NB4 (cell line): Measurements from ENCODE around the gene PHF21B.

Source experiments
- DNase-seq: peaks from one replicate; pipeline ENCODE4 v3.0.0; 2010; ENCODE audit warnings: low read depth
- H3K4me3 ChIP-seq: one replicate; pipeline ENCODE4 v1.5.1; 2011; ENCODE audit warnings: mild to moderate bottlenecking, low read depth, low read length, moderate library complexity
- MYC ChIP-seq: IDR thresholded peaks from 2 replicates; pipeline ENCODE4 v1.6.1; 2011; ENCODE audit warnings: low read depth, low read length
- POLR2A ChIP-seq: IDR thresholded peaks from 2 replicates; pipeline ENCODE4 v1.6.1; 2011; ENCODE audit warnings: mild to moderate bottlenecking; ENCODE audit not compliant: insufficient read length; ENCODE audit errors: extremely low read depth
- TF ChIP-seq, protein P1 (sequence below): IDR thresholded peaks from one replicate; pipeline ENCODE4 v1.5.1; 2012; ENCODE audit warnings: low read depth, low read length
- TF ChIP-seq, protein P2 (sequence below): IDR thresholded peaks from 2 replicates; pipeline ENCODE4 v1.6.1; 2011; ENCODE audit warnings: low read depth, low read length

The PHF21B gene

DNA sequence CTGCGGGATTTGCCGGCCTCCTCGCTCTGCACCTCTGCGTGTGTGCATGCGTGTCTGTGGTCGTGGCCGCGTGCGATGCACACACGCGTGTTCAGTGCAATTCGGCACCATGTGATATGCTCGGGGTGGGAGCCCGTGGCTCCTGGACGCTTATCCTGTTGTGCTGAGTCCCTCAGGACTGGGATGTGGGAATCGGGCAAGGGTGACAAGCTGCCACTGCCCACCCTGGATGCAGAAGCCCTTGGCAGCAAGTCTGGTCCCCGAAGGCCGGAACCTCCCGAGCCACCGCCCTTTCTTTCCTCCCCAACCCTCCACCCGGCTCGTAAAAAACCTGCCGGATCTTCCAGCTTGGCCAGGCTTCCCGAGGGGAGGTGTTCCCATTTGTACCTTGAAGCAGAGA is 128.2 kb downstream of the PHF21B start:
- H3K4me3 ChIP-seq: no peak overlapping the region
- TF ChIP-seq, protein P1, sequence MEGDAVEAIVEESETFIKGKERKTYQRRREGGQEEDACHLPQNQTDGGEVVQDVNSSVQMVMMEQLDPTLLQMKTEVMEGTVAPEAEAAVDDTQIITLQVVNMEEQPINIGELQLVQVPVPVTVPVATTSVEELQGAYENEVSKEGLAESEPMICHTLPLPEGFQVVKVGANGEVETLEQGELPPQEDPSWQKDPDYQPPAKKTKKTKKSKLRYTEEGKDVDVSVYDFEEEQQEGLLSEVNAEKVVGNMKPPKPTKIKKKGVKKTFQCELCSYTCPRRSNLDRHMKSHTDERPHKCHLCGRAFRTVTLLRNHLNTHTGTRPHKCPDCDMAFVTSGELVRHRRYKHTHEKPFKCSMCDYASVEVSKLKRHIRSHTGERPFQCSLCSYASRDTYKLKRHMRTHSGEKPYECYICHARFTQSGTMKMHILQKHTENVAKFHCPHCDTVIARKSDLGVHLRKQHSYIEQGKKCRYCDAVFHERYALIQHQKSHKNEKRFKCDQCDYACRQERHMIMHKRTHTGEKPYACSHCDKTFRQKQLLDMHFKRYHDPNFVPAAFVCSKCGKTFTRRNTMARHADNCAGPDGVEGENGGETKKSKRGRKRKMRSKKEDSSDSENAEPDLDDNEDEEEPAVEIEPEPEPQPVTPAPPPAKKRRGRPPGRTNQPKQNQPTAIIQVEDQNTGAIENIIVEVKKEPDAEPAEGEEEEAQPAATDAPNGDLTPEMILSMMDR: no peak

DNA sequence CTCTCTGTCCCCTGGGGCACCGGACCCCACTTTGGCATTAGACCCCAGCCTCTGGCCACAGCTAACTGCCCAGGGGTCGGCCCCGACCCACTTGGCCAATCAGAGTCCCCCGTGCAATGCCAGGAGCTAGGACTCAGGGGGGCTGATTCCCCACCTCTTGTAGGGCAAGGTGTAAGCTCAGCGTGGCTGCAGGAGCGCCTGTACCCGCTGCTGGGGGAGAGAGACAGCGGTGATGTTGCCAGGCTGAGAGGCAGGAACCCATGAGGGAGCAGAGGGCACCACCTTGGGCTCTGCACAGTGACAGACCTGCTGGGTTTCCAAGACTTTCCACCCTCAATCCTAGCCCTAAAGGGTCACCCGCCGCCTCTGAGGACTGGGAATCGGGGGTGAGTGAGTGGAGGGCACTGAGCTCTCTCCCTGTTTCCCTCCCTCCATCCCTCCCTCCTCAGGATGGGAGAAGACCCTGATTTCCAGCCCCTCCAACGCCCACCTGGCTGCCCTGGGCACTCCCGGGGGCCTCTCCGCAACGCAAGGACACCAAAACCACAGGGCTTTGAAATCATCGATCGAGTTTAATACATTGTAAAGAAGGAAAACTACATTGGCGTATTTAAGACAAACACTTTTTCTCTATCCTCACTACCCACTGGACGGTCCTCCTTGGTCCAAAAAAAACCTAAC is 129.1 kb downstream of the PHF21B start:
- DNase-seq: no peak

More for the DNA sequence above, 128.2 kb downstream of the PHF21B start:
- no peak for DNase-seq

DNA sequence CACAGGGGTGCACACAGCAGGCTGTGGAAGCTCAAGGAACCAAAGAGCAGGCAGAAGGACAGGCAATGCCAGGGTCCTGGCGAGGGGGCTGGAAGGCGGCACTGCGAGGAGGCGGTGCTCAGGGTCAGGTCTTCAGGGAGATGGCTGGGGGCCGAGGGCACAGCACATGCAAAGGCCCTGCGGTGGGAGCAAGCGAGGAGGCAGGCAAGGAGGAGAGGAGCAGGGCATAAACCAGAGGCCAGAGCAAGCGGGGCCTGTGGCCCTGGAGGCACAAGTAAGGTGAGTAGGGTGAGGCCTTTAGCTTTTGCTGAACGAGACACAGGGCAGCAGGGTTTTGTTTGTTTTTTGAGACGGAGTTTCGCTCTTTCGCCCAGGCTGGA is 130.5 kb downstream of the PHF21B start:
- TF ChIP-seq, protein P2, sequence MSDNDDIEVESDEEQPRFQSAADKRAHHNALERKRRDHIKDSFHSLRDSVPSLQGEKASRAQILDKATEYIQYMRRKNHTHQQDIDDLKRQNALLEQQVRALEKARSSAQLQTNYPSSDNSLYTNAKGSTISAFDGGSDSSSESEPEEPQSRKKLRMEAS: no peak
- TF ChIP-seq, protein P1: no peak
- no peak for TF ChIP-seq MYC
- TF ChIP-seq POLR2A: no peak
- DNase-seq: no peak
- H3K4me3 ChIP-seq: no peak overlapping the region

More for the DNA sequence above, 129.1 kb downstream of the PHF21B start:
- TF ChIP-seq, protein P2: no peak
- no peak for TF ChIP-seq POLR2A
- TF ChIP-seq, protein P1: no peak
- TF ChIP-seq MYC: no peak
- no peak overlapping the region for H3K4me3 ChIP-seq

DNA sequence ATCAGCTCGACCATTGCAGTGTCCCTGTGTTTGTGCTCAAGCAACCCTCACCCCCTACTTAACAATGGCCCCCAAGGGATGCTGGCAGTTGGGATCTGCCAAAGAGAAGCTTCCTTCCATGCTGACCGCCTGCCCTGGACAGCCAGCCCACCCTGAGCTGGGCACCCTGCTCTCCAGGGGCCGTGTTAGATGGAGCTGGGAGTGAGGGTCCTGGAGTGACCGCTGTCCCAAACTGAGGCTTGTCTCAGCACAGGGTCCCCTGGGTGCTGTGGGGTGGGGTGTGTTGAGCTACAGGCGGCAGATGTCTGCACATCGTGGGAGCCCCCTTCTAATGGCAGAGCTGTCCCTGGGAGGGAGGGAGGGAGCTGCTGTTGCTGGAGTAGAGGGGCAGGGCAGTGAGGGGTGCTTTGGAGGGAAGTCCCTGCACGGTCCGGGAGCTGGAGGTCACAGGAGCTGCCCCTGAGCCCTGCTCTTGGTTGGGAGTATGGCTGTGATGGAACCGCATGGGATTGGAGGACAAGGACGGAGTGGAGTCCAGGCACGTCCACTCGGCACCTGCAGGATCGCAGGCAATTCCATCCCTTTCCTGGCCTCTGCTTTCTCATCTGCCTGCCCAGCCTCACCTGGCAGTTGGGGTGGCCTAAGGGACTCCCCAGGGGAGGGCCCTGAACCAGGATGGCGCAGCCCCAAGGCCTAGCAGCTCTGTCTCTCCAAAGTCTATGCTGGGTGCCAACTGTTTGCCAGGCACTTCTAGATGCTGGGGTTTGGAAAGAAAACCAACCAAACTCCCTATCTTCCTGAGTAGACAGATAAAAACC is 131.1 kb downstream of the PHF21B start:
- no peak for DNase-seq
- TF ChIP-seq MYC (no peak), POLR2A (no peak)
- TF ChIP-seq, protein P1: no peak
- TF ChIP-seq, protein P2: no peak
- no peak overlapping the region for H3K4me3 ChIP-seq

DNA sequence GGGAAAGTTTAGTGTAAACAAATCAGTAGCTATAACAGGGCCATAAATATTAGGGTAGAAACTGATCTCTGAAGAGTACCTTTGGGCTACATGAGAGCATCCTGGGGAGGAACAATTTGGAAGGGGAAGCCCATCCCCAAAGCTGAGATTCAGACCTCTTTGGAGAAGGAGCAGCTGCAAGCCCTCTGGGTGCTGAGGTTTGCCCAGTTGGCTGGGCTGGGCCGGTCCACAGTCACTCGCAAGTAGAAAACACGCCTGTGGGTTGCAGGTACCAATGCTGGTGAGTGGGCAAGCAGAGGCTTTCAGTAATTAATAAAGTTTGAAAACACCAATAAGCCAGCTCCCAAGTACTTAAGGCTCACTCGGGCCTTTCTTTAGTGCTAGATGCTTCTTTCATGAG is 132.9 kb downstream of the PHF21B start:
- H3K4me3 ChIP-seq: no peak overlapping the region
- DNase-seq: no peak
- TF ChIP-seq MYC: no peak
- TF ChIP-seq, protein P1: no peak
- no peak for TF ChIP-seq POLR2A
- TF ChIP-seq, protein P2: no peak
